Neural cell (in vitro differentiated cells): ENCODE data around the gene FLT3LG. TPM values are rescaled to one million over a fixed set of nuclear protein-coding genes. Genes with fewer than 3 reads are reported as not detected.

Experiments used
- H2AFZ ChIP-seq: fragments of 200-600, 300-800 bp; sonication (generic), shearing (Covaris generic); 2 replicates; pipeline ENCODE4 v1.6.0; 2014; ENCODE audit warnings: low read depth, mild to moderate bottlenecking, antibody characterized with exemption, low read length, moderate library complexity
- H3F3A ChIP-seq: fragments of 200-600 bp; shearing (Covaris generic); 2 replicates; pipeline ENCODE4 v1.6.1; 2016; ENCODE audit warnings: mild to moderate bottlenecking, moderate library complexity, mixed read lengths, antibody characterized with exemption, low read length; ENCODE audit not compliant: insufficient read depth, poor library complexity, severe bottlenecking
- H3K27ac ChIP-seq: fragments of 200-600, 300-800 bp; sonication (generic), shearing (Covaris generic); 2 replicates; pipeline ENCODE4 v1.5.1; 2014; ENCODE audit warnings: mild to moderate bottlenecking, low read length, moderate library complexity
- H3K27me3 ChIP-seq: fragments of 300-800, 200-600 bp; sonication (generic), shearing (Covaris generic); 2 replicates; pipeline ENCODE4 v1.6.0; 2014; ENCODE audit warnings: mild to moderate bottlenecking, low read depth, low read length, moderate library complexity; ENCODE audit not compliant: insufficient read depth
- H3K36me3 ChIP-seq: fragments of 300-800, 200-600 bp; sonication (generic), shearing (Covaris generic); 2 replicates; pipeline ENCODE4 v1.5.1; 2014; ENCODE audit warnings: mild to moderate bottlenecking, antibody characterized with exemption, low read length, moderate library complexity; ENCODE audit not compliant: insufficient read depth
- H3K4me2 ChIP-seq: fragments of 300-800, 200-600 bp; sonication (generic), shearing (Covaris generic); 2 replicates; pipeline ENCODE4 v1.6.0; 2014; ENCODE audit warnings: mild to moderate bottlenecking, low read length
- H3K4me3 ChIP-seq: fragments of 300-800, 200-600 bp; sonication (generic), shearing (Covaris generic); 2 replicates; pipeline ENCODE4 v1.5.1; 2014; ENCODE audit warnings: mild to moderate bottlenecking, low read length, moderate library complexity
- H3K79me2 ChIP-seq: fragments of 200-600 bp; shearing (Covaris generic); replicated peaks from 2 replicates; pipeline ENCODE4 v1.6.0; 2014; ENCODE audit warnings: mild to moderate bottlenecking, low read length, moderate library complexity; ENCODE audit not compliant: insufficient read depth
- H3K9ac ChIP-seq: fragments of 300-800, 200-600 bp; sonication (generic), shearing (Covaris generic); 2 replicates; pipeline ENCODE4 v1.6.1; 2016; ENCODE audit warnings: mild to moderate bottlenecking, low read length, mixed read lengths
- H3K9me2 ChIP-seq: fragments of 200-600 bp; shearing (Covaris generic); 2 replicates; pipeline ENCODE4 v1.6.1; 2016; ENCODE audit warnings: mild to moderate bottlenecking, low read length, mixed read lengths; ENCODE audit not compliant: insufficient read depth
- H3K9me3 ChIP-seq: fragments of 200-600, 300-800 bp; sonication (generic), shearing (Covaris generic); 2 replicates; pipeline ENCODE4 v1.6.1; 2016; ENCODE audit warnings: mild to moderate bottlenecking, mixed run types, low read length, moderate library complexity, mixed read lengths
- H4K20me1 ChIP-seq: fragments of 200-600 bp; shearing (Covaris generic); 2 replicates; pipeline ENCODE4 v1.6.1; 2016; ENCODE audit warnings: mild to moderate bottlenecking, mixed run types; ENCODE audit not compliant: insufficient read depth
- EP300 ChIP-seq: fragments of 450-650 bp; conservative IDR thresholded peaks from 2 replicates; pipeline ENCODE4 v1.6.1; 2014; ENCODE audit warnings: antibody characterized with exemption, mild to moderate bottlenecking, moderate library complexity; ENCODE audit not compliant: poor library complexity, severe bottlenecking
- EZH2 ChIP-seq: fragments of 200-600, 300-800 bp; shearing (Covaris generic), sonication (generic); IDR thresholded peaks from 2 replicates; pipeline ENCODE4 v1.6.1; 2014; ENCODE audit warnings: antibody characterized with exemption, low read length, borderline replicate concordance, mild to moderate bottlenecking; ENCODE audit not compliant: insufficient read depth, poor library complexity, severe bottlenecking
- MXI1 ChIP-seq: fragments of 450-650 bp; conservative IDR thresholded peaks from 2 replicates; pipeline ENCODE4 v1.6.1; 2014; ENCODE audit warnings: antibody characterized with exemption, mild to moderate bottlenecking; ENCODE audit not compliant: poor library complexity, severe bottlenecking
- POLR2AphosphoS5 ChIP-seq: IDR thresholded peaks from 2 replicates; pipeline ENCODE4 v1.6.1; 2012
- RAD21 ChIP-seq: fragments of 450-650 bp; conservative IDR thresholded peaks from 2 replicates; pipeline ENCODE4 v1.6.1; 2014; ENCODE audit warnings: antibody characterized with exemption, mild to moderate bottlenecking, moderate library complexity
- SMC3 ChIP-seq: fragments of 450-650 bp; conservative IDR thresholded peaks from 2 replicates; pipeline ENCODE4 v1.6.1; 2014; ENCODE audit warnings: antibody characterized with exemption, mild to moderate bottlenecking, moderate library complexity; ENCODE audit not compliant: poor library complexity
- TAF1 ChIP-seq: IDR thresholded peaks from 2 replicates; pipeline ENCODE4 v1.6.1; 2012; ENCODE audit warnings: low read depth
- polyA plus RNA-seq: library from polyadenylated mRNA; depleted of rRNA; stranded (reverse); fragments of >200 nt; gene quantifications from 2 replicates; pipeline ENCODE4 v1.2.3, GENCODE V29; 2014
- TF ChIP-seq, protein P1 (sequence below): fragments of 450-650 bp; IDR thresholded peaks from 2 replicates; pipeline ENCODE4 v1.5.1; 2014; ENCODE audit warnings: antibody characterized with exemption, mild to moderate bottlenecking, moderate library complexity; ENCODE audit not compliant: poor library complexity, severe bottlenecking
- TF ChIP-seq, protein P2 (sequence below): IDR thresholded peaks from 2 replicates; pipeline ENCODE4 v1.6.1; 2012; ENCODE audit warnings: borderline replicate concordance

Gene FLT3LG
- polyA plus RNA-seq, 1 donor from 2014 or later = not detected

DNA sequence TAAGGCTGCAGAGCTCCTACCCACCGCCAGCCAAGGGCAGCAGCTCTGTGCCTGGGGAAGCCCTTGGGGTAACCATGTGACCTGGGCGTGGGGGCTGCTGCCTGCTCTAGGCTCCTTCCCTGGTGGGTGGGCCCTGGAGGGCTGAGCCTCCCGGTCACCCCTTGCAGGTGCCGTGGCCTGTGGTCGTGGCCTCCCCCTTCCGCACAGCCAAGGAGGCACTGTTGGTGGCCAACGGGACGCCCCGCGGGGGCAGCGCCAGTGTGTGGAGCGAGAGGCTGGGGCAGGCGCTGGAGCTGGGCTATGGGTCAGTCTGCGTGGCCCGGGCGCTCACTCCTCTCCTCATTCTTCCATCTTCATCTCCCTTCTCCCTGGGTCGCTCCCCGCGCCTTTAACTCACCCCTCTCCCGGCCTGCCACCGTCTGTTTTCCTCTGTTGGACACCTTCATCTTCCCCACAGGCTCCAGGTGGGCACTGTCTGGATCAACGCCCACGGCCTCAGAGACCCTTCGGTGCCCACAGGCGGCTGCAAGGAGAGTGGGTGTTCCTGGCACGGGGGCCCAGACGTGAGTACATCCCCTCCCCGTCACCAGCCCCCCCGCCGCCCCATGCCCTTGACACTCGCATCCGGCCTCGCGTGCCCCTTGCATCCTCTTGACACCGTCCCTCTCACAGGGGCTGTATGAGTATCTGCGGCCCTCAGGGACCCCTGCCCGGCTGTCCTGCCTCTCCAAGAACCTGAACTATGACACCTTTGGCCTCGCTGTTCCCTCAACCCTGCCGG lies 9.9 kb upstream of the FLT3LG start:
- Histone ChIP-seq H3K9ac (no peak overlapping the region), H3K27me3 (no peaks in the 10 kb centered on the region), H3F3A (no peaks in the 10 kb centered on the region), H3K4me3 (no peak overlapping the region), H2AFZ (no peak overlapping the region), H3K4me2 (no peak overlapping the region), H3K36me3 (no peaks in the 10 kb centered on the region), H3K79me2 (no peaks in the 10 kb centered on the region), H3K9me3 (no peaks in the 10 kb centered on the region), H4K20me1 (no peaks in the 10 kb centered on the region), H3K27ac (no peak overlapping the region), H3K9me2 (no peaks in the 10 kb centered on the region)
- TF ChIP-seq, protein P1, sequence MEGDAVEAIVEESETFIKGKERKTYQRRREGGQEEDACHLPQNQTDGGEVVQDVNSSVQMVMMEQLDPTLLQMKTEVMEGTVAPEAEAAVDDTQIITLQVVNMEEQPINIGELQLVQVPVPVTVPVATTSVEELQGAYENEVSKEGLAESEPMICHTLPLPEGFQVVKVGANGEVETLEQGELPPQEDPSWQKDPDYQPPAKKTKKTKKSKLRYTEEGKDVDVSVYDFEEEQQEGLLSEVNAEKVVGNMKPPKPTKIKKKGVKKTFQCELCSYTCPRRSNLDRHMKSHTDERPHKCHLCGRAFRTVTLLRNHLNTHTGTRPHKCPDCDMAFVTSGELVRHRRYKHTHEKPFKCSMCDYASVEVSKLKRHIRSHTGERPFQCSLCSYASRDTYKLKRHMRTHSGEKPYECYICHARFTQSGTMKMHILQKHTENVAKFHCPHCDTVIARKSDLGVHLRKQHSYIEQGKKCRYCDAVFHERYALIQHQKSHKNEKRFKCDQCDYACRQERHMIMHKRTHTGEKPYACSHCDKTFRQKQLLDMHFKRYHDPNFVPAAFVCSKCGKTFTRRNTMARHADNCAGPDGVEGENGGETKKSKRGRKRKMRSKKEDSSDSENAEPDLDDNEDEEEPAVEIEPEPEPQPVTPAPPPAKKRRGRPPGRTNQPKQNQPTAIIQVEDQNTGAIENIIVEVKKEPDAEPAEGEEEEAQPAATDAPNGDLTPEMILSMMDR = no peak

DNA sequence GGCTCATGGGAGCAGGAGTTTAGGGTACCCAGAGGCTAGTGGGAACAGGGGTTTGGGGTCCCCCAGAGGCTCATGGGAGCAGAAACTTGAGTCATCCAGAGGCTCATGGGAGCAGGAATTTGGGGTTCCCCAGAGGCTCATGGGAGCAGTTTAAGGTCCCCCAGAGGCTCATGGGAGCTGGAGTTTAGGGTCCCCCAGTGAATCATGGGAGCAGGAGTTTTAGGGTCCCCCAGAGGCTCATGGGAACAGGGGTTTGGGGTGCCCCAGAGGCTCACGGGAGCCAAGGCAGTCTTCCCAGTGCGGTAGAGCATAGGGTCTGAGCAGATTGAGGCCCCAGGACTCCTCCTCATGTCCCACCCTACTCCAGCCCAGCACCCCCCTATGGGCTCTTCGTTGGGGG lies 8.6 kb upstream of the FLT3LG start:
- Histone ChIP-seq H3F3A (no peaks in the 10 kb centered on the region), H3K27me3 (no peaks in the 10 kb centered on the region), H3K9me2 (no peaks in the 10 kb centered on the region), H3K36me3 (no peaks in the 10 kb centered on the region), H3K4me3 (no peak overlapping the region), H3K27ac (no peak overlapping the region), H3K79me2 (no peaks in the 10 kb centered on the region), H4K20me1 (no peaks in the 10 kb centered on the region), H3K9ac (no peak overlapping the region), H2AFZ (no peak overlapping the region), H3K4me2 (no peak overlapping the region), H3K9me3 (no peaks in the 10 kb centered on the region)
- no peak for TF ChIP-seq POLR2AphosphoS5
- TF ChIP-seq EP300 = no peak
- TF ChIP-seq, protein P1 = no peak
- TF ChIP-seq, protein P2, sequence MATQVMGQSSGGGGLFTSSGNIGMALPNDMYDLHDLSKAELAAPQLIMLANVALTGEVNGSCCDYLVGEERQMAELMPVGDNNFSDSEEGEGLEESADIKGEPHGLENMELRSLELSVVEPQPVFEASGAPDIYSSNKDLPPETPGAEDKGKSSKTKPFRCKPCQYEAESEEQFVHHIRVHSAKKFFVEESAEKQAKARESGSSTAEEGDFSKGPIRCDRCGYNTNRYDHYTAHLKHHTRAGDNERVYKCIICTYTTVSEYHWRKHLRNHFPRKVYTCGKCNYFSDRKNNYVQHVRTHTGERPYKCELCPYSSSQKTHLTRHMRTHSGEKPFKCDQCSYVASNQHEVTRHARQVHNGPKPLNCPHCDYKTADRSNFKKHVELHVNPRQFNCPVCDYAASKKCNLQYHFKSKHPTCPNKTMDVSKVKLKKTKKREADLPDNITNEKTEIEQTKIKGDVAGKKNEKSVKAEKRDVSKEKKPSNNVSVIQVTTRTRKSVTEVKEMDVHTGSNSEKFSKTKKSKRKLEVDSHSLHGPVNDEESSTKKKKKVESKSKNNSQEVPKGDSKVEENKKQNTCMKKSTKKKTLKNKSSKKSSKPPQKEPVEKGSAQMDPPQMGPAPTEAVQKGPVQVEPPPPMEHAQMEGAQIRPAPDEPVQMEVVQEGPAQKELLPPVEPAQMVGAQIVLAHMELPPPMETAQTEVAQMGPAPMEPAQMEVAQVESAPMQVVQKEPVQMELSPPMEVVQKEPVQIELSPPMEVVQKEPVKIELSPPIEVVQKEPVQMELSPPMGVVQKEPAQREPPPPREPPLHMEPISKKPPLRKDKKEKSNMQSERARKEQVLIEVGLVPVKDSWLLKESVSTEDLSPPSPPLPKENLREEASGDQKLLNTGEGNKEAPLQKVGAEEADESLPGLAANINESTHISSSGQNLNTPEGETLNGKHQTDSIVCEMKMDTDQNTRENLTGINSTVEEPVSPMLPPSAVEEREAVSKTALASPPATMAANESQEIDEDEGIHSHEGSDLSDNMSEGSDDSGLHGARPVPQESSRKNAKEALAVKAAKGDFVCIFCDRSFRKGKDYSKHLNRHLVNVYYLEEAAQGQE = no peak
- TF ChIP-seq SMC3 = no peak
- no peak for TF ChIP-seq MXI1
- TF ChIP-seq EZH2 = no peak
- TF ChIP-seq RAD21 = no peak
- TF ChIP-seq TAF1 = no peak
